ENCODE results near the gene RYR1. TPM values are rescaled to one million over a fixed set of nuclear protein-coding genes. Genes with fewer than 3 reads are reported as not detected.

RYR1 gene
- total RNA-seq, 1 experiment from 2014 or later = 34.2 TPM

DNA sequence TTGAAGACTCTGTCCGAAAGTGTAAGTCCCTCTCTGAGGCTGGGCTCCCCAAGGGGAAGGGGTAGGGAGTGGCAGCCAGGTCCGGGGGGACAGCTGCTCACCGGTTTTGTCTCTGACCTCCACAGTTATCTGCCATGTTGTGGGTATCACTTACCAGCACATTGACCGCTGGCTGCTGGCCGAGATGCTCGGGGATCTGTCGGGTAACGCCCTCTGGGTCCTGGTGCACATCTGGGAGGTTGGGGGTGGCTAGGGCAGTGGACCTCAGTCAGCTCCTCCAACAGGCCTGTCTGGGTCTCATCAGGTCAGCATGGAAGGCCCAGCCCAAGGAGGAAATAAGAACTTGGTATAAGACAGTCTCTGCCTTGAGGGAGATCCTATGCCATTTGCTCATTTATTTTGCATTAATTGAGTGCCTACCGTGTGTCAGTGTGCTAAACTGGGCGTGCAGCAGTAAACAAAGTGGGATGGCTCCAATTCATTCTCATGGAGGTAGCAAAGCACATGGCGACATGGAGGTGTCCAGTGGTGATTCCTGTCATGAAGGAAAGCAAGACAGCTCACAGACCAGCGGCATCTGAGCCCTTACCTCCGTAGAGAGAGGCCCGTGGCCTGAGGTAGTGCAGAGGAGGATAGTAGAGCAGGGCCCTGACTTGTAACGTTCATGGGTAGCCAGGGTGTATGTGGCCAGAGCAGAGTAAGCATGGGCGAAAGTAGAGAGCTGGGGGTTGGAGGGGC, 199.2 kb downstream of the RYR1 start:
- DNase-seq (ENCODE audit: low read depth, low spot score) = no peak
- in situ Hi-C loops (cut with HindIII; ENCODE audit: low pct_unique_long_range_greater_than_20kb, low sequenced_read_pairs) (no loop called here), intact Hi-C loops (cut with micrococcal nuclease; ENCODE audit: unreplicated experiment) (loop anchor here (5.0 to 10.0 kb wide), 2 partner anchors 75 to 228 kb away; partner anchors contain the start of gene FAM98C)
- peaks cover 39% of the 10 kb centered on the region for H3K36me3 ChIP-seq (ENCODE audit: control insufficient read depth, insufficient read depth, low read length)
- CTCF ChIA-PET = interaction anchor here (0.5 to 3.1 kb wide), 7 partner anchors 14 to 118 kb away, joined by 3 to 27 read pairs (median 6); partner anchors contain the start of gene EIF3K
- POLR2A ChIA-PET = interaction anchor here (0.5 to 0.6 kb wide), 2 partner anchors 21 to 177 kb away, joined by 3 to 4 read pairs; no protein-coding TSS in a partner anchor
- H3K4me3 ChIP-seq (ENCODE audit: low read depth in 2 of 2, low read length in 2 of 2) = no peak overlapping the region
- H3K27me3 ChIP-seq (ENCODE audit: control insufficient read depth, insufficient read depth, low read length) = no peaks in the 10 kb centered on the region
- peaks cover 4% of the 10 kb centered on the region; the same call in 1 of the 2 replicates for H3K4me1 ChIP-seq (ENCODE audit: control insufficient read depth, insufficient read depth, low read length)
- BruUV-seq (replicated peaks) = no TSS peak
- no peak overlapping the region for H3K27ac ChIP-seq (ENCODE audit: low read length)
- ATAC-seq = peak; percentile 15
- TF ChIP-seq SIN3A (IDR thresholded peaks at IDR 0.05; ENCODE audit: borderline replicate concordance, insufficient read depth, low read depth, low read length) (no peak), POLR2AphosphoS5 (IDR thresholded peaks at IDR 0.05; ENCODE audit: low read depth, low read length) (no peak), TCF7L2 (IDR thresholded peaks at IDR 0.05; ENCODE audit: low read depth, low read length) (no peak)
- TF ChIP-seq, protein P1, sequence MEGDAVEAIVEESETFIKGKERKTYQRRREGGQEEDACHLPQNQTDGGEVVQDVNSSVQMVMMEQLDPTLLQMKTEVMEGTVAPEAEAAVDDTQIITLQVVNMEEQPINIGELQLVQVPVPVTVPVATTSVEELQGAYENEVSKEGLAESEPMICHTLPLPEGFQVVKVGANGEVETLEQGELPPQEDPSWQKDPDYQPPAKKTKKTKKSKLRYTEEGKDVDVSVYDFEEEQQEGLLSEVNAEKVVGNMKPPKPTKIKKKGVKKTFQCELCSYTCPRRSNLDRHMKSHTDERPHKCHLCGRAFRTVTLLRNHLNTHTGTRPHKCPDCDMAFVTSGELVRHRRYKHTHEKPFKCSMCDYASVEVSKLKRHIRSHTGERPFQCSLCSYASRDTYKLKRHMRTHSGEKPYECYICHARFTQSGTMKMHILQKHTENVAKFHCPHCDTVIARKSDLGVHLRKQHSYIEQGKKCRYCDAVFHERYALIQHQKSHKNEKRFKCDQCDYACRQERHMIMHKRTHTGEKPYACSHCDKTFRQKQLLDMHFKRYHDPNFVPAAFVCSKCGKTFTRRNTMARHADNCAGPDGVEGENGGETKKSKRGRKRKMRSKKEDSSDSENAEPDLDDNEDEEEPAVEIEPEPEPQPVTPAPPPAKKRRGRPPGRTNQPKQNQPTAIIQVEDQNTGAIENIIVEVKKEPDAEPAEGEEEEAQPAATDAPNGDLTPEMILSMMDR (IDR thresholded peaks at IDR 0.05) = no peak
- TF ChIP-seq, protein P2, sequence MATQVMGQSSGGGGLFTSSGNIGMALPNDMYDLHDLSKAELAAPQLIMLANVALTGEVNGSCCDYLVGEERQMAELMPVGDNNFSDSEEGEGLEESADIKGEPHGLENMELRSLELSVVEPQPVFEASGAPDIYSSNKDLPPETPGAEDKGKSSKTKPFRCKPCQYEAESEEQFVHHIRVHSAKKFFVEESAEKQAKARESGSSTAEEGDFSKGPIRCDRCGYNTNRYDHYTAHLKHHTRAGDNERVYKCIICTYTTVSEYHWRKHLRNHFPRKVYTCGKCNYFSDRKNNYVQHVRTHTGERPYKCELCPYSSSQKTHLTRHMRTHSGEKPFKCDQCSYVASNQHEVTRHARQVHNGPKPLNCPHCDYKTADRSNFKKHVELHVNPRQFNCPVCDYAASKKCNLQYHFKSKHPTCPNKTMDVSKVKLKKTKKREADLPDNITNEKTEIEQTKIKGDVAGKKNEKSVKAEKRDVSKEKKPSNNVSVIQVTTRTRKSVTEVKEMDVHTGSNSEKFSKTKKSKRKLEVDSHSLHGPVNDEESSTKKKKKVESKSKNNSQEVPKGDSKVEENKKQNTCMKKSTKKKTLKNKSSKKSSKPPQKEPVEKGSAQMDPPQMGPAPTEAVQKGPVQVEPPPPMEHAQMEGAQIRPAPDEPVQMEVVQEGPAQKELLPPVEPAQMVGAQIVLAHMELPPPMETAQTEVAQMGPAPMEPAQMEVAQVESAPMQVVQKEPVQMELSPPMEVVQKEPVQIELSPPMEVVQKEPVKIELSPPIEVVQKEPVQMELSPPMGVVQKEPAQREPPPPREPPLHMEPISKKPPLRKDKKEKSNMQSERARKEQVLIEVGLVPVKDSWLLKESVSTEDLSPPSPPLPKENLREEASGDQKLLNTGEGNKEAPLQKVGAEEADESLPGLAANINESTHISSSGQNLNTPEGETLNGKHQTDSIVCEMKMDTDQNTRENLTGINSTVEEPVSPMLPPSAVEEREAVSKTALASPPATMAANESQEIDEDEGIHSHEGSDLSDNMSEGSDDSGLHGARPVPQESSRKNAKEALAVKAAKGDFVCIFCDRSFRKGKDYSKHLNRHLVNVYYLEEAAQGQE (IDR thresholded peaks at IDR 0.05; ENCODE audit: insufficient read depth in 1 of 2, low read depth in 2 of 2, low read length in 1 of 2) = no peak
- no peaks in the 10 kb centered on the region for H3K9me3 ChIP-seq (ENCODE audit: control insufficient read depth, insufficient read depth, low read depth, low read length)

DNA sequence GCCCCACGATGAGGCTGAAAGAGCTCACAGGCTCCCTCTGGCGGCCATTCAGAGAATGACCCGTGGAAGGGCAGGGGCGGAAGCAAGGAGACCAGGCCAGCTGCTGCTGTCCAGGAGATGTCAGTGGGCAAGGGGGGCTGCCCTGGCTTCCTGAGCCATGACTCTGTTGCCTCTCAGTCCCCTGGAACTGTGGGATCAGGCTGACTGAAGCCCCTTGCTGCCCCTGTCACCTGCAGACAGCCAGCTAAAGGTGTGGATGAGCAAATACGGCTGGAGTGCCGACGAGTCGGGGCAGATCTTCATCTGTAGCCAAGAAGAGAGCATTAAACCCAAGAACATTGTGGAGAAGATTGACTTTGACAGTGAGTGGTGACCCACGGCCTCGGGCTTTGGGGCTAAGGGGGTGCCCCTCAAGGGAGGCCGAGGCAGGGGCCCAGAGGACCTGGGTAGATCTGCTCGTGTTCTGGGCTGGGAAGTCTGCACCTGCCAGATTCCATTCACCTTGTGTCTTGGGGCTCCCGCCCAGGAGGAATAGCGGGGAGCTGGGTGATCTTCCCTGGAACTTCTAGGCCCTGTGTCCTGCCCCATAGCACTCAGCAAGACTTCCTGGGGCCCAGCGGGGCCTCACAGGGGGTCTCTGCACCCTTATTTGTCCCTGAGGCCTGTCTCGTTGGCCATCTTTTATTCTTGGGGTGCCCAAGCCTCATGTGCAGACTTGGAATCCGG, 201.4 kb downstream of the RYR1 start:
- CTCF ChIA-PET = interaction anchor here (0.5 to 3.1 kb wide), 52 partner anchors 7 to 1692 kb away, joined by 3 to 66 read pairs (median 5); partner anchors contain the start of genes ACTN4, EIF3K, FAM98C and GGN
- no peak for TF ChIP-seq SIN3A (IDR thresholded peaks at IDR 0.05; ENCODE audit: borderline replicate concordance, insufficient read depth, low read depth, low read length)
- TF ChIP-seq, protein P1 (IDR thresholded peaks at IDR 0.05) = no peak
- TF ChIP-seq TCF7L2 (IDR thresholded peaks at IDR 0.05; ENCODE audit: low read depth, low read length) = no peak
- no peak for TF ChIP-seq POLR2AphosphoS5 (IDR thresholded peaks at IDR 0.05; ENCODE audit: low read depth, low read length)
- TF ChIP-seq, protein P2 (IDR thresholded peaks at IDR 0.05; ENCODE audit: insufficient read depth in 1 of 2, low read depth in 2 of 2, low read length in 1 of 2) = no peak
- DNase-seq (ENCODE audit: low read depth, low spot score) = no peak

More for the DNA sequence above, 201.4 kb downstream of the RYR1 start:
- intact Hi-C loops (cut with micrococcal nuclease; ENCODE audit: unreplicated experiment) = loop anchor here (1.0 to 10.0 kb wide), 4 partner anchors 78 to 230 kb away; partner anchors contain the start of gene FAM98C
- Histone ChIP-seq H3K27me3 (ENCODE audit: control insufficient read depth, insufficient read depth, low read length) (no peaks in the 10 kb centered on the region), H3K4me3 (ENCODE audit: low read depth in 2 of 2, low read length in 2 of 2) (no peak overlapping the region), H3K9me3 (ENCODE audit: control insufficient read depth, insufficient read depth, low read depth, low read length) (no peaks in the 10 kb centered on the region), H3K36me3 (ENCODE audit: control insufficient read depth, insufficient read depth, low read length) (peaks cover 27% of the 10 kb centered on the region), H3K27ac (ENCODE audit: low read length) (no peak overlapping the region), H3K4me1 (ENCODE audit: control insufficient read depth, insufficient read depth, low read length) (peaks cover 4% of the 10 kb centered on the region; the same call in 1 of the 2 replicates)
- ATAC-seq = peak; percentile 73
- POLR2A ChIA-PET = interaction anchor here (0.5 to 2.0 kb wide), 13 partner anchors 12 to 1830 kb away, joined by 3 to 6 read pairs (median 4); partner anchors contain the start of genes ACTN4, EIF3K, FAM98C and MAP4K1
- in situ Hi-C loops (cut with HindIII; ENCODE audit: low pct_unique_long_range_greater_than_20kb, low sequenced_read_pairs) = no loop called here
- TSS peak; percentile 24 for BruUV-seq (replicated peaks)
